ENCODE measurements around the gene EXD3.
"Not testable (repeated sequence)": the region's sequence is repeated elsewhere in the genome, so short reads cannot be mapped to it uniquely, and the experiment has no call there.

EXD3 gene

DNA sequence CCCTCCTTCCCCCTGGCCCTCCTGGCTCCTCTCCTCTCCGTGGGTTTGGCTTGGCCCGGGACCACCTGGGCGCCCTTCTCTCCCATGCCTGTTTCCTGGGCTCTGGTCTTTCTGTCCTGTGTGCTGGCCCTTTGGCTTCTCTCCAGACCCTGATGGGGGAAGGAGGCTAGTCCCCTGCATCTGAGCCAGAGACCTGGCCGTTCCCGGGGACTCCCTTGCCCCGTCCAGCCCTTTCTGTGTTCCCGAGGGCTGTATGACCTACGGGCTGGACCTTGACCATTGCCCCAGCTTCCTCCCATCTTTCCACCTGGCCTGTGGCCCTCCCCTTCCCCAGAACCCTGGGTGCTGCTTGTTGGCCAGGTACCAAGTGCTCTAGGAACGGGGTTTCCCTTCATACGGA is 159.5 kb downstream of the EXD3 start:
- H3K79me2 ChIP-seq (ENCODE audit: insufficient read depth, low read depth): no peaks in the 10 kb centered on the region
- TF ChIP-seq, protein P1, sequence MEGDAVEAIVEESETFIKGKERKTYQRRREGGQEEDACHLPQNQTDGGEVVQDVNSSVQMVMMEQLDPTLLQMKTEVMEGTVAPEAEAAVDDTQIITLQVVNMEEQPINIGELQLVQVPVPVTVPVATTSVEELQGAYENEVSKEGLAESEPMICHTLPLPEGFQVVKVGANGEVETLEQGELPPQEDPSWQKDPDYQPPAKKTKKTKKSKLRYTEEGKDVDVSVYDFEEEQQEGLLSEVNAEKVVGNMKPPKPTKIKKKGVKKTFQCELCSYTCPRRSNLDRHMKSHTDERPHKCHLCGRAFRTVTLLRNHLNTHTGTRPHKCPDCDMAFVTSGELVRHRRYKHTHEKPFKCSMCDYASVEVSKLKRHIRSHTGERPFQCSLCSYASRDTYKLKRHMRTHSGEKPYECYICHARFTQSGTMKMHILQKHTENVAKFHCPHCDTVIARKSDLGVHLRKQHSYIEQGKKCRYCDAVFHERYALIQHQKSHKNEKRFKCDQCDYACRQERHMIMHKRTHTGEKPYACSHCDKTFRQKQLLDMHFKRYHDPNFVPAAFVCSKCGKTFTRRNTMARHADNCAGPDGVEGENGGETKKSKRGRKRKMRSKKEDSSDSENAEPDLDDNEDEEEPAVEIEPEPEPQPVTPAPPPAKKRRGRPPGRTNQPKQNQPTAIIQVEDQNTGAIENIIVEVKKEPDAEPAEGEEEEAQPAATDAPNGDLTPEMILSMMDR (conservative IDR thresholded peaks at IDR 0.05; ENCODE audit: low read depth, low read length): no peak
- H3K4me3 ChIP-seq (IDR thresholded peaks at IDR 0.05; ENCODE audit: insufficient read depth, low read depth, low read length): no peak overlapping the region
- no peak overlapping the region for H3K4me2 ChIP-seq
- no peak overlapping the region for H2AFZ ChIP-seq (ENCODE audit: low read depth)
- no peaks in the 10 kb centered on the region for H3K4me1 ChIP-seq (ENCODE audit: low read depth, poor library complexity, severe bottlenecking)
- H3K27ac ChIP-seq: no peak overlapping the region
- H4K20me1 ChIP-seq (ENCODE audit: insufficient read depth): no peaks in the 10 kb centered on the region
- no peaks in the 10 kb centered on the region for H3K27me3 ChIP-seq (ENCODE audit: insufficient read depth, low read depth)
- H3K36me3 ChIP-seq (ENCODE audit: insufficient read depth): no peaks in the 10 kb centered on the region
- H3K9ac ChIP-seq: no peak overlapping the region

DNA sequence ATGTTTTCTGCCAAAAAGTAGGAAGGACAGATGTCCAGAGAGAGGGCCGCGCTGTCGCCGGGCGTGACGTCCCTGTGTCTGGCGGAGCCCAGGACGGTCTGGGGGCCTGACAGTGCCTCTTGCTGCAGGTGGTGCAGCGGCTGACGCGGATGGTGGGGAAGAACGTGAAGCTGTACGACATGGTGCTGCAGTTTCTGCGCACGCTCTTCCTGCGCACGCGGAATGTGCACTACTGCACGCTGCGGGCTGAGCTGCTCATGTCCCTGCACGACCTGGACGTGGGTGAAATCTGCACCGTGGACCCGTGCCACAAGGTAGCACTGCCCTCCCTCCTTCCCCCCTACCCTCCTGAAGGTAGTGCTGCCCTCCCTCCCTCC is 160.1 kb downstream of the EXD3 start:
- no peaks in the 10 kb centered on the region for H3K4me1 ChIP-seq (ENCODE audit: low read depth, poor library complexity, severe bottlenecking)
- no peaks in the 10 kb centered on the region for H3K36me3 ChIP-seq (ENCODE audit: insufficient read depth)
- H3K4me2 ChIP-seq: no peak overlapping the region
- H3K27me3 ChIP-seq (ENCODE audit: insufficient read depth, low read depth): no peaks in the 10 kb centered on the region
- peaks cover 2% of the 10 kb centered on the region; the same call in 1 of the 2 replicates for H3K79me2 ChIP-seq (ENCODE audit: insufficient read depth, low read depth)
- TF ChIP-seq, protein P1 (conservative IDR thresholded peaks at IDR 0.05; ENCODE audit: low read depth, low read length): no peak
- no peak overlapping the region for H3K4me3 ChIP-seq (IDR thresholded peaks at IDR 0.05; ENCODE audit: insufficient read depth, low read depth, low read length)
- no peak overlapping the region for H2AFZ ChIP-seq (ENCODE audit: low read depth)
- H4K20me1 ChIP-seq (ENCODE audit: insufficient read depth): no peaks in the 10 kb centered on the region
- H3K27ac ChIP-seq: no peak overlapping the region
- no peak overlapping the region for H3K9ac ChIP-seq

DNA sequence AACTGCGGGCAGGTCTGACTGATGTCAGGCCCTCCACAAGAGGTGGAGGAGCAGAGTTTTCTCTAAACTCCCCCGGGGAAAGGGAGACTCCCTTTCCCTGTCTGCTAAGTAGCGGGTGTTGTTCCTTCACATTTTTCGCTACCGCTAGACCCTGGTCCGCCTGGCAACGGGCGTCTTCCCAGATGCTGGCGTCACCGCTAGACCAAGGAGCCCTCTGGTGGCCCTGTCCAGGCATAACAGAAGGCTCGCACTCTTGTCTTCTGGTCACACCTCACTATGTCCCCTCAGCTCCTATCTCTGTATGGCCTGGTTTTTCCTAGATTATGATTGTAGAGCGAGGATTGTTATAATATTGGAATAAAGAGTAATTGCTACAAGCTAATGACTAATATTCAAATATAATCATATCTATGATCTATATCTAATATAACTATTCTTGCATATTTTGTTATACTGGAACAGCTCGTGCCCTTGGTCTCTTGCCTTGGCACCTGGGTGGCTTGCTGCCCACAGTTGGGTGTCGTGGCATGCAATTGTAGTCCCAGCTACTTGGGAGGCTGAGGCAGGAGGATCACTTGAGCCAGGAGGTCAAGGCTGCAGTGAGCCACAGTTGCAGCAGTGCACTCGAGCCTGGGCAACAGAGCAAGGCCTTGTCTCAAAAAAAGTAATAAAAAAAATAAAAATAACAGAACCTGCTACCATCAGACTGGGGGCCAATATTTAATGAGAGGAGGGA is 160.6 kb downstream of the EXD3 start:
- not testable (repeated sequence) for H3K27ac ChIP-seq; H3K36me3 ChIP-seq (ENCODE audit: insufficient read depth); H3K4me3 ChIP-seq (IDR thresholded peaks at IDR 0.05; ENCODE audit: insufficient read depth, low read depth, low read length); H4K20me1 ChIP-seq (ENCODE audit: insufficient read depth); H2AFZ ChIP-seq (ENCODE audit: low read depth); H3K4me1 ChIP-seq (ENCODE audit: low read depth, poor library complexity, severe bottlenecking); H3K27me3 ChIP-seq (ENCODE audit: insufficient read depth, low read depth); H3K4me2 ChIP-seq; H3K9ac ChIP-seq; H3K79me2 ChIP-seq (ENCODE audit: insufficient read depth, low read depth)
